GM19351 (cell line): ENCODE results near the gene SYNGR2.

Source experiments
- ATAC-seq: cut with Tn5 transposase; IDR thresholded peaks from one replicate; pipeline ENCODE4 v1.9.1; 2021; ENCODE audit warnings: mild to moderate bottlenecking, moderate library complexity; ENCODE audit not compliant: unreplicated experiment

SYNGR2 gene, protein sequence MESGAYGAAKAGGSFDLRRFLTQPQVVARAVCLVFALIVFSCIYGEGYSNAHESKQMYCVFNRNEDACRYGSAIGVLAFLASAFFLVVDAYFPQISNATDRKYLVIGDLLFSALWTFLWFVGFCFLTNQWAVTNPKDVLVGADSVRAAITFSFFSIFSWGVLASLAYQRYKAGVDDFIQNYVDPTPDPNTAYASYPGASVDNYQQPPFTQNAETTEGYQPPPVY

DNA sequence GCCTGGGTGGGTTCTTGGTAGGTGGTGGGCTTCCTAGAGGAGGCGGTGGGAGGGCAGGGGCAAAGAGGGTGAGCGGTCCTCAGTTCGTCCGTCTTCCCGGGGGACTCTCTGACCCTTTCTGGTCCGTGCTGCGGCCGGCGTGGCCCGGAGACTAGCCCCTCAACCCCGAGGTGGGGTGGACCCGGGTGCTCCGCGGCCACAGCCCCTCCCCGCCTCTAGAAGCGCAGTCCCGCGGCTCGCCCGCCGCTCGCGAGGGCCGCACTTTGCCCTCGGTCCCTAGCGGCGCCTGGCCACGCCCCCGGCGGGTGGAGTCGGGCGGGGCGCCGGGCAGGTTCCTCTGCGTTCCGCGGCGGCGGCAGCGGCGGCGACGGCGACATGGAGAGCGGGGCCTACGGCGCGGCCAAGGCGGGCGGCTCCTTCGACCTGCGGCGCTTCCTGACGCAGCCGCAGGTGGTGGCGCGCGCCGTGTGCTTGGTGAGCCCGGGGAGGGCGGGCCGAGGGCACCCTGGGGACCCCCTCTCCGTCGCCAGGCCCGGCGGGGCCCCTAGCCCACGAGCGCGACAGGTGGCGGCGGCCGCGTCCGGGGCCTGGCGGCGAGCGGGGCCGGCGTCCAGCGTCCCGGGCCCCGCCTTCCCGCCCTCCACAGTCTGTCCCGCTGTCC lies at the start of gene SYNGR2:
Gene SYNGR2, plus strand, starts transcription at position 340 of the 661 bp plus-strand sequence. Its CDS starts 36 bp downstream, at position 376.
- ATAC-seq = peak; percentile 62

DNA sequence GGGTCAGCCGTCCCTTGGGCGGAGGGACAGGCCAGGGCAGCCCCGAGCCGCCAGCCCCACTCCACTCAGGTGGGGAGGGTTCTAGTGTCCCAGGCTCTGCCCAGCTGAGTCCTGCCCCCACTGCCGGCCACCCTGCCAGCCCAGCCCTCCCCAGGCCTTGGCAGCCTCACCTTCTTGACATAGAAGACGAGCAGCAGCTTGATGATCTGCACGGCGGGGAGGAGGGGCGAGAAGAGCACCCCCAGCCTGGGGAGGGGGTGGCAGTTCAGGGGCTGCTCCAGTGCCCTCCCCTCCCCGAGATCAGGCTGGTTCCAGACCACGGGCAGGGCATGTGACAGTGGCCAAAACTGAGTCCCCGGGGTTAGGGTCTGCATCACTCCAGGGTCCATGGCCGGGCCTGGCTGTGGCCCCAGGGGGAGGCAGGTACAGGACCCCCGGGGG lies 49.6 kb upstream of the SYNGR2 start:
- ATAC-seq = no peak

- ATAC-seq = no peak
These were observed 47.8 kb upstream of the SYNGR2 start for GRCh38 chr17:78120537-78120936.

DNA sequence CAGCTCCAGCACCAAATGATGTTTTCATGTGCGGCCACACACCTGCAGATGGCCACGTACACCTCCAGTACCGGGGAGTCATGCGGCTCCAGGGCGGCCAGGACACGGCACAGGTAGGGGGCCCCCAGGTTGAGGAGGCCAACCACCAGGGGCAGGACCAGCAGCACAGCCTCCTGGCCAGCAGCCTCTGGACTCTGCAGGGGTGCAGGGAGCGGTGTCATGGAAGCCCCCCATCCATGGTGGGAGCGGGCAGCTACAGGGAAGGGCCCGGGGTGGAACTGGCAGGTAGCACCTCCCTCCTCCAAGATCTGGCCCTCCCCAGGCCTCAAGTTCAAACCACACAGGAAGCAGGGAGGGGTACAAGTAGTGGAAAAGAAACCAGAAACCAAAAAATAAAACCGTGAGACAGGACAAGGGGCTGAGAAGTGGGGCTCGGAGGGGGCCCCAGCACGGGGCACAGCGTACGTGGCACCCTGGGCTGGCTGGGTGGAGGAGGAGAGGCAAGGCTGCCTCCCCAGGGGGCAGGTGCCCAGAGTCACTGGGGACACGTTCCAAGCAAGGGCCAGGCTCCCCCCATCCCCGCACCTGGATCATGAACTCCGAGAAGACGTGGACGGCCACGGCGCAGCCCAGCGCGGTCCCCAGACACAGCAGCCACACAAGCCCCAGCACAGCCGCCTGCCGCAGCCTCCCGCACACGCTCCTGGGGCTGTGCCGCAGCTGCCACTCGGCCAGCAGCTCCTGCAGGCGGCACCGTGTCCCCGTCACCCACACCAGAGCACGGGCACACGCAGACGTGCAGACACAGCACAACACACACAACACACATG lies 47.2 kb upstream of the SYNGR2 start:
- no peak for ATAC-seq

- ATAC-seq = no peak
These were observed 46.6 kb upstream of the SYNGR2 start for GRCh38 chr17:78121801-78122215.

DNA sequence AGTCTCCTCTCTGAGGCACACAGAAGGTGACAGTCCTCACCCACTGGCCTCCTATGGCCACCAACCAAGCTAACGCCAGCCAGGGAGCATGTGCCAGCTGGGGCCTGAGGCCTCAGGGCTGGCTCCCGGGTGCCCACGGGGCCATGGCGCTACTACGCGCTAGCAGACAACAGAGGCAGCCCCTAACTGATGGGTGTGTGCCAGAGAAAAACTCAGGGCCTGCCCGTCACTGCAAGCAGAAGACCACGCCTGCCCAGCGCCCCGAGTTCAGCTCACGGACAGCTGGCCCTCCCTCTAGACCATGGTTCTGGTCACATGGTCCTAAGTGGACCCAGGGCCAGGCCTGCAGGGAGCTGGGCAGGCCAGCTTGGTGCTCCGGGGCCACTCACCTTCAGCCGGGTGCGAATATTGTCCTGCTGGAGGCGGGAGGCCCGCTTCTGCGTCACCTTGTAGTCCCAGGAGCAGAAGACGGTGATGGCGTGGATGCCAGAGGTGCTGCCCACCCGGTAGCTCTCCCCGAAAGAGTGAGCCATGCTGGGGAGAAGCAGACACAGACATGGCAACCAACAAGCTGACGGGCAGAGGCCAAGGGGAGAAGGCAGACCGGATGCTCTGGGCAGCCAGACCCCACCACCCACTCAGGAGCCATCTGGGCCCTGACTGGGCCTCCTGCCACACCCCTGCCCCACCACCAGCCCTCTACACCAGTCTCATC lies 46.0 kb upstream of the SYNGR2 start:
- no peak for ATAC-seq

- ATAC-seq = no peak
These were observed 45.5 kb upstream of the SYNGR2 start for GRCh38 chr17:78122931-78123249.

GRCh38 chr17:78123258-78123929 lies 45.0 kb upstream of the SYNGR2 start:
- no peak for ATAC-seq

DNA sequence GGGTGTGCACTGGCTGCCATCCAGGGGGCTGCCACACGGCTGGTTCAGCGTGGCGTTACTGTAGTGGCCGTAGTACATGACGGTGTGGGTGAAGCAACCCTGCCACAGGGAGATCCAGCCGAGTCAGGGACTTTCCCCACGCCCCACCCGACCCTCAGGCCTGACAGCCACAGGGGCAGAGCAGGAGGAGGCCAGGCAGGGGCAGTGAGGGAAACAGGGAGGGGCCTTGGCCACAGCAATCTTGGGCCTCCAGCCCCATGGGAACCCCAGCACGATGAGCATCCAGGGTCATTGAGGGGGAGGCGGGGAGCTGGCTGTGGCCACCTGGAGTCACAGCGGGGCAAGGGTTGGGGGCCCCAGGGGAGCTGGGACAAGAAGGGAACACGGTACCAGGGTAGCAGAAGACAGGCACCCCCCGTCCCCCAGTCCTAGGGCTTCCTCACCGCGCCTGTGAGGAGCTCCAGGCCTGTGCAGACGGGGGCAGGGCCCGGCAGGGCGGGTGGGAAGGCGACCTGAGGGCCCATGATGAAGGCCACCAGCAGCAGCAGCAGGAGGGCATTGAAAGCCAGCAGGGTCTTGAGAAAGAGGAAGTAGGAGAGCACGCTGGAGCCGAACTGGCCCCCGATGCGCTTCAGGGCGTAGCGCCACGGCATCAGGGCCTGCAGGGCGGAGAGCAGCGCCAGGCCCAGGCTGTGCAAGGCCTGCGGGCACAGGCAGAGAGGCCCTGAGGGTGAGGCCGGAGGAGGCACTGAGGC lies 44.1 kb upstream of the SYNGR2 start:
- peak; percentile 28 for ATAC-seq

- ATAC-seq = no peak
These were observed 43.6 kb upstream of the SYNGR2 start for GRCh38 chr17:78124836-78125137.

DNA sequence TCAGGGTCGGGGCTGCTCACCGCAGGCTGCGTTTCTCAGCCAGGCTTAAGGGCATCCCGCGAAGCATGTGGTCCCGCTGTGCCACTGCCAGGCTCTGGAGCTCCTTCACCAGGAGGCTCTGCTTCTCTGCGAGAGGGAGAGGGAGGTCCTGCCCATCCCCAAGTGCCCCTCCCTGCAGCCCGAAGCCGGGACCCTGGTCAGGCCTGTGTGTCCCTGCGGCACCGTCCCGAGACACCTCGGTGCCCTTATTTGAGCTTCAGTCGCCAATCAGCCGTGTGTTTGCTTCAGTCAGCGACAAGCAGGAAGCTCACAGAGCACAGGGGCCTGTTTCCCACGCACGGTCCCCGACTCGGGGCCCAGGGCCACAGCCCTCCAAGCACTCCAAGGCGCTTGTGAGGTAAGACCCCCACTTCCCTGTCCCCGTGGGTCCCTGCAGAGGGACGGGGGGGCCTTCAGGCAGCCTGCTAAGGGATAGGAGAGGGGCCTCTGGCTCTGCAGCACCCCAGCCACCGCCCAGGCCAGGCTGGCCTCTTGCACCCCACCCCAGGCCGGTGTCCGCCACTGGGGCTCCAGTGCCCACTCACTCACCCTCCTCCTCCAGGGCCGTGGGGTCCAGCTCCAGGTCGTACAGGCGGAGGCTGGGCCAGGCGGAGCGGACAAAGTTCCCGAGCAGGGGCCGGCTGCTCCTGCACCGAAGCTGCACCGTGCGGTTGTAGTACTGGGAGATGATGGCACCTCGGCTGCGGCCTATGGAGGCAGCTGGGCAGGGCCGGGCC lies 43.1 kb upstream of the SYNGR2 start:
- no peak for ATAC-seq

DNA sequence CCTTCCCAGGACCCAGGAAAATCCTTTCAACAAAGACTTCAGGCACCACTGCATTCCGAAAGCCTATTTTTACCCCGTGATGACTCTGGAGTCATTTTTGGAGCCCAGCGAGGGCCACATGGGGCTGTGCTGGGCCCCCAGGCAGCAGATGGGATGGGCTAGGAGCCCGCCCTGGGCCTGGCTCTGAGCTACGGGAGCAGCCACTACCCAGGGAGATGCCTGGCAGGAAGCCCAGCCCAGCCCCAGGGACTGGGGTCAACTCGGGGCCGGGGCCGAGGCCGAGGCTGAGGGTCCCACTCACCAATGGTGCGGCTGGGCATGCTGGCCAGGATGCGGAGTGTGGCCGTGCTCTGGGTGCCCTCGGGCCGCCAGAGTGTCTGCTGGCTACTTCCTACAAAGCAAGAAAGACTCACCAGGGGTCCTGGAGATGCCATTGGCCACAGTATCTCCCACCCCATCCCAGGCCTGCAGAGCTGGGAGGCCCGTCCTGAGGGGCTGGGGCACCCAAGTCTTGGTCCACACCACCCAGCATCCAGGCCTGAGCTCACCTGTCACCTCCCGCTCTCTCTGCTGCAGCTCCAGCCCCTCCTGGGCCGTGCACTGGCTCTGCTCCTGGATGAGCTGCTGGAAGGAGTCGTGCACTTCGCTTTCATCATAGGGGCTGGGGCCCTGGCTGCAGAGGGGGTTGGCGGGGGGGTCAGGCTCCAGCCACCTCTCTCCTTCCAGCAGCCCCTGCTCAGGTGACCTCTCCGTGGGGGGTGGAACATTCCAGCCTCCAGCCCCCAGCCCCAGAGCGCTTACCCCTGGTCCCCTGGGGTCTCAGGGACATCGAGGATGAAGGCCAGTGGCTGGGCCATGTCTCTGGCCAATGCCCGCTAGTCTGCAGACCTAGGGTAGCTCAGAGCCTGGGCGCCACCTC lies 42.1 kb upstream of the SYNGR2 start:
- no peak for ATAC-seq

DNA sequence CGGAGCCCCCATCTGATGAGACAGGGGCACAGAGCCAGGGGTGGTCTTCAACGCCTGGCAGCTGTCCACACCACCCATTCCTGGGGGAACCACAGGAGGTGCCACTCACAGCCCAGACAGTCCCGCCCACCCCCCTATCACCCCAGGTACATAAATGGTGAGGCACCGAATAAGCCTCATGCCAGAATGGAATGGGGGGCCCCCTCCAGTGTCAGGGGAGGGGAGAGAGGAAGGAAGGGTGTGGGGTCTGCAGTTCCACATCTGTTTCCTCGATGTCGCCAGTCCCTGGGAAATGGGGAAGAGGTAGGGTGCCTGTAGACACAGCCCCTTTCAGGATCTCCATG lies 41.5 kb upstream of the SYNGR2 start:
- ATAC-seq = no peak

DNA sequence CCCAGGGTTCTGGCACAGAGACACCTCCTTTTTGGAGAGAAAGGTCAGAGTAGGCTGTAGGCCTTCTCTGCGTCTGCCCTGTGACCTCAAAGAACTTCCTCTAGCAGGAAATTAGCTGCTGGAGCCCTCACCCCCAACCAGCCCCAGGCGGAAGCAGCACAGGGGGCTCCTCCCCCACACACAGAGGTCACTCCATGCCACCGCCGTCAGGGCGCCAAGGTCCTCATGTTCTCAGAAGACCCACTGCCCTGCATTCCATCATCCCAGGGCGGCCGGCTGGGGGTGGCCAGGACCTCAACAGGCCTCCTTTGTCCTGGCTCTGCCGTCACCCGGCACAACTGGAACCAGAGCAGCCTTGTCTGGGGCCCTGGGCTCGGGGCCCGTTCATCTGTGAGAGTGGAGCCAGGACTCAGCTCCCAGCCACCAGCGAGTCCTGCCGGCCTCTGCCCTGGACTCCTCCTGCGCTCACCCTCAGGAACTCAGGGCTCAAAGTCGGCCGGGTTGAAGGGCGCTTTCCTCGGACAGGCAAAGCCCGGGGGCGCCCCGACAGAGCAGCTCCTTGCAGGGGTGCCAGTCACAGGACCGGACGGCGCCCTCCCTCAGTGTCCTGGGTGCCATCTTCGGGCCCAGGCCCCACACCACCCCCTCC lies 41.0 kb upstream of the SYNGR2 start:
- ATAC-seq = no peak

DNA sequence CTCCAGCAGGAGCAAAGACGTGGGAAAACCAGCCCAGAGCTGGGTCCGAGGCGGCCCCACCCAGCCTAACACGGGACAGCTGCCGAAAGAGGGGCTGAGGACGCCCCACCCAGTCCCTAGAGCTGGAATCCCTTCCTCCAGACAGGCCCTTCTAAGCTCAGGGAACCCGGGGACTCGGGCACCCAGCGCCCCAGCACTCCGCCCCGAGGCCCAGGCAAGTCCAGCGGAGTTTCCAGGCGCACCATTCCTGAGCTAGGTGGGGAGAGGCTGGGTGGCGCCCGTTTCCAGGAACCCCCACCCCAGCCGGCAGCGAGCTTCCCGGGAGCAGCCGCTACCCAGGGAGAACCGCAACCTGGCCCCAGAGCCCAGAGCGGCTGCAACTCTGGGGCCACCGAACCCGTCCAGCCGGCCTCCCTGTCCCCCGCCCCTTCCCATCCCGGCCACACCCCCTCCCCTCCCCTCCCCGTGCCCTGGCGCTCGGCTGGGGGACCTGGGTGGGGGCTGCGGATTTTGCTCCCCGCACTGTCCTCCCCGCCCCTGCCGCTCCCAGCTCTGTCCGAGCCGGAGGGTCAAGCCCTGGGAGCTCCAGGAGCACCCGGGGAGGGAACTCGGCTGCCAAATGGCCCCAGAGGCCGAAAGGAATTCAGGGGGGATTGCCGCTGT lies 40.4 kb upstream of the SYNGR2 start:
- no peak for ATAC-seq

GRCh38 chr17:78128551-78129350 lies 39.6 kb upstream of the SYNGR2 start, which contains the start of gene TMC6:
Gene TMC6 (minus strand): TSS chr17:78128755. CDS start chr17:78126832, 1,923 bp downstream.
- ATAC-seq = no peak
